Skin of body (tissue), 2 donors: Measurements from ENCODE around the gene RPS6KC1. TPM values are rescaled to one million over a fixed set of nuclear protein-coding genes. Genes with fewer than 3 reads are reported as not detected.
"Not testable (repeated sequence)": the region's sequence is repeated elsewhere in the genome, so short reads cannot be mapped to it uniquely, and the experiment has no call there.

Experiments
- DNase-seq: peaks from one replicate; lab custom pipeline; 2025; lab: John Stamatoyannopoulos, UW
- total RNA-seq: library from RNA; depleted of rRNA; stranded (reverse); fragments of >200 nt; gene quantifications from one replicate; pipeline ENCODE4 v1.2.3, GENCODE V29; 2014

The RPS6KC1 gene
- total RNA-seq, 1 donor from 2014 or later = 38.0 TPM

GRCh38 chr1:213277036-213277435 is 226.0 kb downstream of the RPS6KC1 start:
- no peak for DNase-seq

GRCh38 chr1:213279410-213279809 is 228.4 kb downstream of the RPS6KC1 start:
- no peak for DNase-seq

GRCh38 chr1:213281640-213282301 is 230.7 kb downstream of the RPS6KC1 start:
- no peak for DNase-seq

- DNase-seq = no peak
Measured at GRCh38 chr1:213284626-213285025, 233.6 kb downstream of the RPS6KC1 start.

- DNase-seq = no peak
Measured at GRCh38 chr1:213286235-213286634, 235.2 kb downstream of the RPS6KC1 start.

- no peak for DNase-seq
Measured at GRCh38 chr1:213287987-213288386, 236.9 kb downstream of the RPS6KC1 start.

GRCh38 chr1:213291526-213291925 is 240.5 kb downstream of the RPS6KC1 start:
- DNase-seq = no peak

- no peak for DNase-seq
Measured at GRCh38 chr1:213292614-213293013, 241.6 kb downstream of the RPS6KC1 start.

GRCh38 chr1:213295860-213296259 is 244.8 kb downstream of the RPS6KC1 start:
- no peak for DNase-seq

GRCh38 chr1:213296558-213296957 is 245.5 kb downstream of the RPS6KC1 start:
- no peak for DNase-seq

- DNase-seq = no peak
Measured at GRCh38 chr1:213297021-213297420, 246.0 kb downstream of the RPS6KC1 start.

GRCh38 chr1:213300433-213300832 is 249.4 kb downstream of the RPS6KC1 start:
- DNase-seq = no peak

GRCh38 chr1:213301524-213301923 is 250.5 kb downstream of the RPS6KC1 start:
- DNase-seq = not testable (repeated sequence)

GRCh38 chr1:213303286-213303685 is 252.2 kb downstream of the RPS6KC1 start:
- no peak for DNase-seq

- DNase-seq = no peak
Measured at GRCh38 chr1:213315571-213315970, 264.5 kb downstream of the RPS6KC1 start.

- not testable (repeated sequence) for DNase-seq
Measured at GRCh38 chr1:213318458-213318857, 267.4 kb downstream of the RPS6KC1 start.

- DNase-seq = no peak
Measured at GRCh38 chr1:213320191-213320870, 269.3 kb downstream of the RPS6KC1 start.

Other genes with a start within 250 kb of the RPS6KC1 start
- 0.89 TPM for gene SPATA45, start 203.6 kb upstream of the RPS6KC1 start, total RNA-seq
- 13.4 TPM for gene FLVCR1, start 193.0 kb upstream of the RPS6KC1 start, total RNA-seq
- gene VASH2, start 100.7 kb upstream of the RPS6KC1 start, total RNA-seq = 11.6 TPM
- gene ANGEL2, start 35.4 kb upstream of the RPS6KC1 start, total RNA-seq = 32.9 TPM